HG02884 (cell line): Measurements from ENCODE around the gene DNALI1.
"Not testable (repeated sequence)": the region's sequence is repeated elsewhere in the genome, so short reads cannot be mapped to it uniquely, and the experiment has no call there.

ENCODE experiments used
- ATAC-seq: cut with Tn5 transposase; IDR thresholded peaks from one replicate; pipeline ENCODE4 v1.9.1; 2021; ENCODE audit warnings: mild to moderate bottlenecking, moderate library complexity; ENCODE audit not compliant: unreplicated experiment

The DNALI1 gene

GRCh38 chr1:37556712-37557196, at the start of gene DNALI1:
Gene DNALI1, plus strand, starts transcription at chr1:37556940. Its CDS starts 55 bp downstream, at chr1:37556995.
- ATAC-seq, result no peak

- ATAC-seq, result no peak
Observed at GRCh38 chr1:37509181-37509580, 47.6 kb upstream of the DNALI1 start.

- peak; percentile 13 for ATAC-seq
Observed at GRCh38 chr1:37513795-37514349, 42.9 kb upstream of the DNALI1 start.

DNA sequence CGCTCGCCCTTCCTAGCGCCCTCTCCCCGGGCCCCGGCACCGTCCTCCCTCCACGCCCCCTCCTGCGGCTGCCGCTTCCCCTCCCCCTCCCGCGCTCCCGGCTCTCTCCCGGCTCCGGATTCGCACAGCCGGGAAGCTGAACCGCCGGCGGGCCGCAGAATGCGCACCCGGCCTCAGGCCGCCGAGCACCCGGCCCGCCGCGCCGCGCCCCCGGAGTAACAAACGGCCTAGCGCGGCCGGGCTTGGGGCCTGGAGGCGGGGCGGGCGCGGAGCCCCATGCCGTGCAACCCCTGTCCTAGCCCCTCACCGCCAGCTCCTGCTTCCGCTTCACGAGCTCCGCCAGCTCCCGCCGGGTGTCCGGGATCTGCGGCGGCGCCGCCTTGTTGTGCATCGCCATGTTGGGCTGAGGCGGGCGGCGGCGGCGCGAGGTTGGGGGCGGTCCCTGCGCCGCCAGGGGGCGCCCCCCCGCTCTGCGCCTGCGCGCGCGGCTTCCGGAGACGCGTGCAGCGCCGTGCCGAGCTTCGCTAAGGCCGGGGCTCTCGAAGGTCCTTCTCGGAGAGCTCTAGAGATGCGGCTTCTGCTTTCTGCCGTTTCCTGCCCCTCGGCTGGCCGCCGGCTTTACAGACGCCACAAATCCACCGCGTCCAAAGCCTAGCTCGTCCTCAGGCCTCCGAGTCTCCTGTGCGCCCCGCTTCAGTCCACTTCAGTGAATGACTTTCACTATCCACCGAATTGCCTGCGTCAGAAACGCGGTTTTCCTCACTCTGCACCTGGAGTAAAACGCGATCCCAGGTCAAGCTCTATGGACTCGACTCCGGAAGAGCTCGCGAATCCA, 42.2 kb upstream of the DNALI1 start, which contains the start of gene MEAF6:
TSS of gene MEAF6 (minus strand) at position 417 of the 835 bp plus-strand sequence. CDS start at position 397, 20 bp downstream.
- ATAC-seq, result peak; percentile 68

DNA sequence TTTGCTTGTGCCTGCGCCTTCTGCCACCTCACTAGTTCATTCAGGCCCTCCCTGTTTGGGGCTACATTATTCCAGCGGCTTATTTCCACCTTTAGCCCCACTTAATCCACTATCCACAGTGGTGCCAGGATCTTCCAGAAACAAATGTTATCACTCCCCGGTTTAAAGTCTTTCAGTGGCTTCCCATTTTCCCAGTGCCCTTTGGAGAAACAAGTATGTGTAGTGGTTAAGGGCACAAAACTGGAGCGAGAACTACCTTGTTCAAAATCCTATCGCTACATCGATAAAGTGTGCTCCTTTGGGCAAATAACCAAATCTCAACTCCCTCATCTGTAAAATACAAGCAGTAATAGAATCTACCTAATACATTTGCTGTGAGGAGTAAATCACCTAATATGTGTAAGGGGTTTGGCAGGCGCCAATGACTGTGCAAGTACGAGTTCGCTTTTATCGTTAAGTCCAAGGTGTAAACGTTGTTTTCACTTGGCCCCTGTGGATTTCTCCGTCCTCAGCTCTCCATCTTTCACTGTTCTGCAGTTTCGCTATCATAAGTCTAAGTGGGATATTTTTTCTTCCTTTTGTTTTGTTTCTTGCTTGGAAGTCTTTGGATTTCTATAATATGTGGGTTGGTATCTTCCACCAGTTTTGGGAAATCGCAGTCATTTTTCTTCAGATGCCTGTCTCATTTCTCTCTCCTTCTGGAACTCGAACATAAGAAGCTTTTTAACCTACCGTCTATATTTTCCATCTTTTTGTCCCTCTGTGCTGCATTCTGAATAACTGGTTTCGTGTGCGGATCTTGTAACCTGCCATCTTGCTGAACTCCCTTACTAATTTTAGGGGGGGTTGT, 41.3 kb upstream of the DNALI1 start:
- ATAC-seq, result no peak

- ATAC-seq, result no peak
Observed at GRCh38 chr1:37517569-37517968, 39.2 kb upstream of the DNALI1 start.

DNA sequence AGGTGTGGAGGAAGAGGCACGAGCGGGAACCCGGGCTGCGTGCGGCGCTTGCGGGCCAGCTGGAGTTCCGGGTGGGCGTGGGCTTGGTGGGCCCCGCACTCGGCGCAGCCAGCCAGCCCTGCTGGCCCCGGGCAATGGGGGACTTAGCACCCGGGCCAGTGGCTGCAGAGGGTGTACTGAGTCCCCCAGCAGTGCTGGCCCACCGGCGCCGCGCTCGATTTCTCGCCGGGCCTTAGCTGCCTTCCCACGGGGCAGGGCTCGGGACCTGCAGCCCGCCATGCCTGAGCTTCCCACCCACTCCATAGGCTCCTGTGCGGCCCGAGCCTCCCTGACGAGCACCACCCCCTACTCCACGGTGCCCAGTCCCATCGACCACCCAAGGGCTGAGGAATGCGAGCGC, 38.5 kb upstream of the DNALI1 start:
- ATAC-seq, result not testable (repeated sequence)

DNA sequence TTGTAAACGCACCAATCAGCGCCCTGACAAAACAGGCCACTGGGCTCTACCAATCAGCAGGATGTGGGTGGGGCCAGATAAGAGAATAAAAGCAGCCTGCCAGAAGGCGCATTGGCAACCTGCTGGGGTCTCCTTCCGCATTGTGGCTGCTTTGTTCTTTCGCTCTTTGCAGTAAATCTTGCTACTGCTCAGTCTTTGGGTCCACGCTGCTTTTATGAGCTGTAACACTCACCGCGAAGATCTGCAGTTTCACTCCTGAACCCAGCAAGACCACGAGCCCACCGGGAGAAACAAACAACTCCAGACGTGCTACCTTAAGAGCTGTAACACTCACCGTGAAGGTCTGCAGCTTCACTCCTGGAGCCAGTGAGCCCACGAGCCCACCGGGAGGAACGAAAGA, 37.8 kb upstream of the DNALI1 start:
- ATAC-seq, result not testable (repeated sequence)

DNA sequence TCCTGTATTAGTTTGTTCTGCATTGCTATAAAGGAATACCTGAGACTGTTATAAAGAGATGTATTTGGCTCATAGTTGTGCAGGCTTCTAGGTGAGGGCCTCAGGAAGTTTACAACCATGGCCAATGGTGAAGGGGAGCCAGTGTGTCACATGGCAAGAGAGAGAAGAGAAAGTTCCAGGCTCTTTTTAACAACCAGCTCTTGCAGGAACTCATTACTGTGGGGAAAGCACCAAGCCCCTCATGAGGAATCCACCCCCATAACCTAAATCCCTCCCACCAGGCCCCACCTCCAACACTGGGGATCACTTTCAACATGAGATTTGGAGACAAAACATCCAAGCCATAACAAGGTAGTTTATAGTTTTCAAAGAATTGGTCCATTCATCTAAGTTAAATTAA, 37.1 kb upstream of the DNALI1 start:
- ATAC-seq, result no peak

GRCh38 chr1:37529888-37530287, 26.9 kb upstream of the DNALI1 start:
- ATAC-seq, result not testable (repeated sequence)

DNA sequence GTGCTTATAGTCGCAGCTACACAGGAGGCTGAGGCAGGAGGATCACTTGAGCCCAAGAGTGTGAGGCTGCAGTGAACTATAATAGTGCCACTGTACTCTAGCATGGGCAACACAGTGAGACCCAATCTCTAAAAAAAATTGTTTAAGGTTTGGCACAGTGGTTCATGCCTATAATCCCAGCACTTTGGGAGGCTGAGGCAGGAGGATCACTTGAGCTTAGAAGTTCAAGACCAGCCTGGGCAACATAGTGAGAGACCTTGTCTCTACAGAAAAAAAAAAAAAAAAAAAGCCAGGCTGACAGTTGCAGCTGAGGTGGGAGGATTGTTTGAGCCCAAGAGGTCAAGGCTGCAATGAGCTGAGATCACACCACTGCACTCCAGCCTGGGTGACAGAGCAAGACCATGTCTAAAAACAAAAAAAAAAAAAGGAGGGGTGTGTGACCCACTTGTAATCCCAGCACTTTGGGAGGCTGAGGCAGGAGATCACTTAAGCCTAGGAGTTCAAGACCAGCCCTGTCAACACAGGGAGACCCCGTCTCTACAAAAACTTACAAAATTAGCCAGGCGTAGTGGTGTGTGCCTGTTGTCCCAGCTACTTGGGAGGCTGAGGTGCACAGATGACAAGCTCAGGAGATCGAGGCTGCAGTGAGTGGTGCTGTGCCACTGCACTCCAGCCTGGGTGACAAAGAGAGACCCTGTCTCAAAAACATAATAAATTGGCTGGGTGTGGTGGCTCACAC, 24.2 kb upstream of the DNALI1 start:
- ATAC-seq, result not testable (repeated sequence)

DNA sequence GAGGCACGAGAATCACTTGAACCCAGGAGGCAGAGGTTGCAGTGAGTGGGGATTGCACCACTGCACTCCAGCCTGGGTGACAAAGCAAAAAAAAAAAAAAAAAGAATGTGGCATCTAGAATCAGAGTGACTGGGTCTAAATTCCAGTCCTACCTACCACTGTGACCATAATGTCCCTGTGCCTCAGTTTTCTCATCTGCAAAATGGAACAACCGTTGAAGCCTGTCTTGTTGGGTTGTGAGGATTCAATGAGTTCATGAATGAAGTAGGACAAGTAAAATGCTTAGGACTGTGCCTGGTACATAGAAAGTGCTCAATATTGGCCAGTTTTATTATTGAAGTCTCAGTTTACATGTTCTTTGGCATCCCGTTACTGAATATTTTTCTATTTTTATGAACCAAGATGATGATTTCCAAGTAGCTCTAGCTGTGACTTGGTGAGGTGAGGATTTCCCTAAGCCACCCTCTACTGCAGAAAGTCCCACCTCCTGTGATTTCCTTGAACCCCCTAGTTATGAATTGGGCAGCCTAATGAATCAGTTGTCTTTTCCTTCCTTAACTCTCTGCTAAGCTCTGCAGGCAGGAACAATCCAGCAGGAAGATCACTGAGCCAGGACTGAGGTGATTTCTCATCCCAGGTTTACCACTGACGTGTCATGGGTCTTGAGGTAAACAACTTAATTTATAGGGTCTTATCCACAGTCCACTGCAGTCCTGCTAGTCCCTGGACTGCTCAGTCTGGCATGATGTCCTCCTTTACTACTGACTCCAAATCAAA, 23.2 kb upstream of the DNALI1 start:
- ATAC-seq, result no peak

- ATAC-seq, result no peak
Observed at GRCh38 chr1:37537378-37537777, 19.4 kb upstream of the DNALI1 start.

DNA sequence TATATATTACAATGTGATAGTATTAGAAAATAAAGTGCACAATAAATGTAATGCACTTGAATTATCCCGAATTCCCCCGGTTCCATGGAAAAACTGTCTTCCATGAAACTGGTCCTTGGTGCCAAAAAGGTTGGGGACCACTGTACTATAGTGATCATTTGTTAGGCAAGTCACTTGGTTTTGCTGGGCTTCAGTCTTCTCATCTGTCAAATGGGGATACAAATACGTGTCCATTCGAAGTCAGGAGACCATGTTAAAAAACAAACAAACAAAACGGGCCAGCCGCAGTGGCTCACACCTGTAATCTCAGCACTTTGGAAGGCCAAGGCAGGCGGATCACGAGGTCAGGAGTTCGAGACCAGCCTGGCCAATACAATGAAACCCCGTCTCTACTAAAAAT, 17.6 kb upstream of the DNALI1 start:
- not testable (repeated sequence) for ATAC-seq

DNA sequence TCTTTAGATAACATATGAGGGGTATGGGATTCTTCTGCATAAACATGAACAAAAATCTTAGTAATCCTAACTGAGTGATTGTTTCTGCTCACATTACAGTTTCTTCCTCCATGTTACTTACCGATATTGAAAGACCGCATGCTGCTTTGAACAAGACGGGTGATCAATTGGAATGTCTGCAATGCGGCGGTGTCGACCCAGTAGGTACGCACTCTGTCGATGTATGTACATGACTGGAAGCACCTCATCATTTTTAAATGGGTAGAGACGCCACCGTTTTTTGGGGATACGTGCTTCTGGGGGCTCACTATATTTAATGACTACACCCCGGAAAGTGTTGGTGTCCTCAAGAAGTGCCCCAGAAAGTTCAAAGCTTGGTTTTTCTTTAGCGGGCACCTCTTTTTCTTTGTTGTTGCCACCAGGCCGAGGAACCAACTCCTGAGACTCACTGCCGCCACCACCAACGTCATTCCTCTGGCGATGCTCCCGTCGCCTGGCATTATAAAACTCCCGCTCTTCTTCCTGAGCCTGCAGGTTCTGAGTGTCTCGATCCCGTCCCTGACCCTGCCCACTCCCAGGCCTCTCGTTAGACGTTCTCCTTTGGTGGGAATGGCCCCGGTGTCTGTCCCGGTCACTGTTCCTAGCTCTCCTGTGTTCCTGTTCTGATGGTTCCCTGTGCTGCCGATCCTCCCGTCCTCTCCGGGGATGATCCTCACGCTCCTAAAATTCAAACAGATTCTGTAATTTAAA, 16.5 kb upstream of the DNALI1 start:
- ATAC-seq, result no peak

DNA sequence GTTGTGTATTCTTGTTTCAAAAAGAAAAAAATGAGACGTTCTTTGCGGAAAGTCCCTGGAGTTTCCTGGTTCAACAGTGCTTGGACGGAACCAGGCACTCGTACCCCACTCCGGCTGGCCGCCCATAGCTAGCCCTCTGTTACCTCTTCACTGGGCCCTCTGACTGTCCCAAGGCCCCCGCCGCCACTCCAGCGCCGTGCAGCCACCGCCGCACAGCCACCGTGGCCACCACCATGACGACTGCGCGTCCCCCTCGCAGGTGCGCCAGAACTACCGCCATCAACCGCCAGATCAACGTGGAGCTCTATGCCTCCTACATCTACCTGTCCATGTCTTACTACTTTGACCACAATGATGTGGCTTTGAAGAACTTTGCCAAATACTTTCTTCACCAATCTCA, 12.2 kb upstream of the DNALI1 start:
- no peak for ATAC-seq

DNA sequence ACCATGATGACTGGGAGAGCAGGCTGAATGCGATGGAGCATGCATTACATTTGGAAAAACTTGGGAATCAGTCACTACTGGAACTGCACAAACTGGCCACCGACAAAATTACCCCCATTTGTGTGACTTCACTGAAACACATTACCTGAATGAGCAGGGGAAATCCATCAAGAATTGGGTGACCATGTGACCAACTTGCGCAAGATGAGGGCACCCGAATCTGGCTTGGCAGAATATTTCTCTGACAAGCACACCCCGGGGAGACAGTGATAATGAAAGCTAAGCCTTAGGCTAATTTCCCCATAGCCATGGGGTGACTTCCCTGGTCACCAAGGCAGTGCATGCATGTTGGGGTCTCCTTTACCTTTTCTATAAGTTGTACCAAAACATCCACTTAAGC, 11.7 kb upstream of the DNALI1 start:
- no peak for ATAC-seq

GRCh38 chr1:37549341-37549740, 7.4 kb upstream of the DNALI1 start:
- no peak for ATAC-seq

DNA sequence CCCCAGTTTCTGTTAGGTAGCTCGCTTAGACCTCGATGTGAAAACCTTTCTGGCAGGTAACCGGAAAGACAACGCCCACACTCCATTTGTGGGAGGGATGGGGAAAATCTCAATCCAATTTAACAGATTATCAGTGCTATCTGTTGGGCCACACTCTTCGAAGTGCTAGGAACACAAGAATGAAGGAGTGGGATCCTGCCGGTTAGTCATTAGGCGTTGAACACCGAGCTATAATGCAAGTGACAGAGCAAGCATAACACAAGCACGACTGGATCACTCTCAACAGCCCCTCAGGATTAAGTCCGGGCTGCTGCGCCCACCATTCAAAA, 3.2 kb upstream of the DNALI1 start:
- no peak for ATAC-seq
